ENCODE data around the gene DHX9. TPM values are rescaled to one million over a fixed set of nuclear protein-coding genes. Genes with fewer than 3 reads are reported as not detected.
A peak's percentile ranks its signal among the peaks of the same experiment; 100 is the strongest.

Gene DHX9
- total and polyA plus RNA-seq, 2 of the 13 experiments (the other 11 are each of a cell fraction or from before 2014, with no cell fraction given): 84.8 to 211 TPM

DNA sequence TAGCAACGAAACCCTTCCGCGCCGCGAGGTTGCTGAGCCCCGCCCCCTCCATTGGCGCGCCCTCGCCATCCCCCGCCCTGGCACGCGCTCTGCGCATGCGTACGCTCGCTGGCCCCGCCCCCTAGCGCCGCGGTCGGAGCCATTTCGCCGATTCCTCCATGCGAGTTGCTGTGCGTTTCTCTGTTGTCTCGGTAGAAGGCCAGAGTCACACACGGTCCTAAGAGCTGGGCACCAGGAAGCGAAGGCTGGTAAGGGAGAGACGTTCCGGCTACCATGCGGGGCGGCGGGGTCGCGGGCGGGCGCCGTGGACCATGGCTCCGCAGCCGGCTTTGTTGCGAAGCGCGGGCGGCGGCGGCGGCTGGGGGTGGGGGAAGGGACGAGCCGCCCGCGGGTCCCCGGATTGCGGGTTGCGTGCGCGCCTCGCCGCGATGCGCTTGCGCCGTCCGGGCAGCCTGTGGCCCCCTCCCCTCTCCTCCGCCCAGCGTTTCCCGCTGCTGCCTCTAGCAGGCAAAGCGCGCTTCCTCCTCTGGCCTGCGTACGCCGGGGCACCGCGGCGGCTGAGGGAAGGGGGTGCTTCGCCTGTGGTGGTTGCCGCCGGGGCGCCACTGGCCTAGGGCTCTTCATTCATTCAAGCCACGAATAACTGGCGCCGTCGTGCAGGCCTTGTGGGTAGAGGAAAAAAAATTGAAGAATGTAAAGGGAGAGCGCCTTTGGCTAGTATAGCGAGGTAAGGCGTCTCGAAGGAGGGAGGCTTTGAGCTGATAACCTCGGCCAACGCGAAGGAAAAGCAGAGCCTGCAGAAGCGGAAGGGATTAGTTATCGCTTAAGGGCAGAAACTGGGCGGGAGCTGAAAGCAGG lies at the start of gene DHX9 (continued):
- TF ChIP-seq THYN1 (CRISPR knock-in tag; IDR thresholded peaks at IDR 0.05; ENCODE audit: borderline replicate concordance, low read depth) (no peak), BHLHE40 (IDR thresholded peaks at IDR 0.05; ENCODE audit: low read length) (no peak), ETV6 (CRISPR knock-in tag; conservative IDR thresholded peaks at IDR 0.05) (no peak), SATB2 (CRISPR knock-in tag; IDR thresholded peaks at IDR 0.05) (no peak), ZNF317 (CRISPR knock-in tag; IDR thresholded peaks at IDR 0.05) (peak; percentile 22; the same call in 1 of the 2 replicates), JUNB (CRISPR knock-in tag; IDR thresholded peaks at IDR 0.05; ENCODE audit: borderline replicate concordance) (no peak; the same call in 1 of the 2 replicates), ZMYM3 (CRISPR knock-in tag; IDR thresholded peaks at IDR 0.05) (0 out of 2 replicates have a peak, but pooled peaks have one; percentile 27), IKZF1 (IDR thresholded peaks at IDR 0.05) (no peak), SMAD1 (CRISPR knock-in tag; IDR thresholded peaks at IDR 0.05; ENCODE audit: borderline replicate concordance, low read depth) (no peak), ZNF772 (CRISPR knock-in tag; IDR thresholded peaks at IDR 0.05) (peak; percentile 90), RFXAP (CRISPR knock-in tag; IDR thresholded peaks at IDR 0.05; ENCODE audit: borderline replicate concordance) (peak; percentile 54; the same call in 1 of the 2 replicates), ZNF446 (CRISPR knock-in tag; IDR thresholded peaks at IDR 0.05) (peak; percentile 32; the same call in 1 of the 2 replicates), MTF1 (CRISPR knock-in tag; IDR thresholded peaks at IDR 0.05) (no peak), SAFB2 (CRISPR knock-in tag; IDR thresholded peaks at IDR 0.05; ENCODE audit: borderline replicate concordance, low read depth) (no peak; the same call in 1 of the 2 replicates), KLF6 (CRISPR knock-in tag; IDR thresholded peaks at IDR 0.05) (no peak), MTA3 (CRISPR knock-in tag; IDR thresholded peaks at IDR 0.05) (no peak), DNMT3B (CRISPR knock-in tag; conservative IDR thresholded peaks at IDR 0.05) (no peak), ZNF451 (CRISPR knock-in tag; IDR thresholded peaks at IDR 0.05) (peak; percentile 74), LCORL (IDR thresholded peaks at IDR 0.05) (no peak), LCORL (CRISPR knock-in tag; IDR thresholded peaks at IDR 0.05) (no peak), MEIS1 (CRISPR knock-in tag; IDR thresholded peaks at IDR 0.05; ENCODE audit: borderline replicate concordance) (no peak), TMF1 (CRISPR knock-in tag; IDR thresholded peaks at IDR 0.05; ENCODE audit: low read depth) (peak; percentile 78; the same call in 1 of the 2 replicates), ARNTL (CRISPR knock-in tag; IDR thresholded peaks at IDR 0.05) (no peak), GABPB1 (CRISPR knock-in tag; IDR thresholded peaks at IDR 0.05) (peak; percentile 72; the same call in 1 of the 2 replicates), ZBTB7A (CRISPR knock-in tag; IDR thresholded peaks at IDR 0.05) (0 out of 2 replicates have a peak, but pooled peaks have one; percentile 11), ZFP36 (IDR thresholded peaks at IDR 0.05; ENCODE audit: borderline replicate concordance, low read depth, low read length, partially characterized antibody) (no peak)
- TF ChIP-seq, protein P1, sequence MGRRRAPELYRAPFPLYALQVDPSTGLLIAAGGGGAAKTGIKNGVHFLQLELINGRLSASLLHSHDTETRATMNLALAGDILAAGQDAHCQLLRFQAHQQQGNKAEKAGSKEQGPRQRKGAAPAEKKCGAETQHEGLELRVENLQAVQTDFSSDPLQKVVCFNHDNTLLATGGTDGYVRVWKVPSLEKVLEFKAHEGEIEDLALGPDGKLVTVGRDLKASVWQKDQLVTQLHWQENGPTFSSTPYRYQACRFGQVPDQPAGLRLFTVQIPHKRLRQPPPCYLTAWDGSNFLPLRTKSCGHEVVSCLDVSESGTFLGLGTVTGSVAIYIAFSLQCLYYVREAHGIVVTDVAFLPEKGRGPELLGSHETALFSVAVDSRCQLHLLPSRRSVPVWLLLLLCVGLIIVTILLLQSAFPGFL (CRISPR knock-in tag; IDR thresholded peaks at IDR 0.05): no peak
- TF ChIP-seq, protein P2, sequence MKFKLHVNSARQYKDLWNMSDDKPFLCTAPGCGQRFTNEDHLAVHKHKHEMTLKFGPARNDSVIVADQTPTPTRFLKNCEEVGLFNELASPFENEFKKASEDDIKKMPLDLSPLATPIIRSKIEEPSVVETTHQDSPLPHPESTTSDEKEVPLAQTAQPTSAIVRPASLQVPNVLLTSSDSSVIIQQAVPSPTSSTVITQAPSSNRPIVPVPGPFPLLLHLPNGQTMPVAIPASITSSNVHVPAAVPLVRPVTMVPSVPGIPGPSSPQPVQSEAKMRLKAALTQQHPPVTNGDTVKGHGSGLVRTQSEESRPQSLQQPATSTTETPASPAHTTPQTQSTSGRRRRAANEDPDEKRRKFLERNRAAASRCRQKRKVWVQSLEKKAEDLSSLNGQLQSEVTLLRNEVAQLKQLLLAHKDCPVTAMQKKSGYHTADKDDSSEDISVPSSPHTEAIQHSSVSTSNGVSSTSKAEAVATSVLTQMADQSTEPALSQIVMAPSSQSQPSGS (CRISPR knock-in tag; IDR thresholded peaks at IDR 0.05): no peak
- TF ChIP-seq, protein P3, sequence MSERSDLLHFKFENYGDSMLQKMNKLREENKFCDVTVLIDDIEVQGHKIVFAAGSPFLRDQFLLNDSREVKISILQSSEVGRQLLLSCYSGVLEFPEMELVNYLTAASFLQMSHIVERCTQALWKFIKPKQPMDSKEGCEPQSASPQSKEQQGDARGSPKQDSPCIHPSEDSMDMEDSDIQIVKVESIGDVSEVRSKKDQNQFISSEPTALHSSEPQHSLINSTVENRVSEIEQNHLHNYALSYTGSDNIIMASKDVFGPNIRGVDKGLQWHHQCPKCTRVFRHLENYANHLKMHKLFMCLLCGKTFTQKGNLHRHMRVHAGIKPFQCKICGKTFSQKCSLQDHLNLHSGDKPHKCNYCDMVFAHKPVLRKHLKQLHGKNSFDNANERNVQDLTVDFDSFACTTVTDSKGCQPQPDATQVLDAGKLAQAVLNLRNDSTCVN (CRISPR knock-in tag; IDR thresholded peaks at IDR 0.05; ENCODE audit: borderline replicate concordance): no peak
